WI38 (cell line): ENCODE results near the gene CDC42BPA.

Experiments used
- H3K4me3 ChIP-seq: 2 replicates; pipeline ENCODE4 v1.5.1; 2011; ENCODE audit warnings: low read depth, mild to moderate bottlenecking, control low read depth, low read length
- TF ChIP-seq, protein P1 (sequence below): IDR thresholded peaks from 2 replicates; pipeline ENCODE4 v1.5.1; 2012; ENCODE audit warnings: low read depth, mild to moderate bottlenecking, control low read depth, low read length

CDC42BPA gene

DNA sequence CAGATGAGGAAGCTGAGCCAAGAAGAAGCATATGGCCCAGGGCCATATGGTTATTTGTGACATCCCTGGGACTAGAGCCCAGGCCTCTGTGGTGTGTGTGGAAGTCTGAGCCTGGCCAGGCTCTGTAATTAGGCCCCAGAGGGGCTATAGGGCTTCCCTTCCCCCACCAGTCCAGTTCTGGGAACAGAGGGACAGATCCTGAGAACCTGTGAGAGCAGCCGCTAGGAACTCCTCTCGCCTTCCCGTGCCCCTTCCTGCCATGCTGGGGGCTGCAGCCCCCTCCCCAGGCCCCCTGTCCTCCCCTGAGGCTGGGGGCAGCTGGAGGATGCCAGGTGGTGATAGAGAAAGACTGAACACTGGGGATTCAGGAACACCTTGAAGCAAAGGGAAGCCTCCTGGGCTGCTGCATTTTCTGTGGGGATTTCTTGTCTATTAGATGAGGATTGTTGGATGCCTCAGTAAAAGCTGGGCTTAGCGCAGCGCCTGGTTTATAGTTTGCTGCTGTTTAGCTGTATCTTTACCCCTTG, 344.9 kb downstream of the CDC42BPA start:
- TF ChIP-seq, protein P1, sequence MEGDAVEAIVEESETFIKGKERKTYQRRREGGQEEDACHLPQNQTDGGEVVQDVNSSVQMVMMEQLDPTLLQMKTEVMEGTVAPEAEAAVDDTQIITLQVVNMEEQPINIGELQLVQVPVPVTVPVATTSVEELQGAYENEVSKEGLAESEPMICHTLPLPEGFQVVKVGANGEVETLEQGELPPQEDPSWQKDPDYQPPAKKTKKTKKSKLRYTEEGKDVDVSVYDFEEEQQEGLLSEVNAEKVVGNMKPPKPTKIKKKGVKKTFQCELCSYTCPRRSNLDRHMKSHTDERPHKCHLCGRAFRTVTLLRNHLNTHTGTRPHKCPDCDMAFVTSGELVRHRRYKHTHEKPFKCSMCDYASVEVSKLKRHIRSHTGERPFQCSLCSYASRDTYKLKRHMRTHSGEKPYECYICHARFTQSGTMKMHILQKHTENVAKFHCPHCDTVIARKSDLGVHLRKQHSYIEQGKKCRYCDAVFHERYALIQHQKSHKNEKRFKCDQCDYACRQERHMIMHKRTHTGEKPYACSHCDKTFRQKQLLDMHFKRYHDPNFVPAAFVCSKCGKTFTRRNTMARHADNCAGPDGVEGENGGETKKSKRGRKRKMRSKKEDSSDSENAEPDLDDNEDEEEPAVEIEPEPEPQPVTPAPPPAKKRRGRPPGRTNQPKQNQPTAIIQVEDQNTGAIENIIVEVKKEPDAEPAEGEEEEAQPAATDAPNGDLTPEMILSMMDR = no peak
- no peak overlapping the region for H3K4me3 ChIP-seq

DNA sequence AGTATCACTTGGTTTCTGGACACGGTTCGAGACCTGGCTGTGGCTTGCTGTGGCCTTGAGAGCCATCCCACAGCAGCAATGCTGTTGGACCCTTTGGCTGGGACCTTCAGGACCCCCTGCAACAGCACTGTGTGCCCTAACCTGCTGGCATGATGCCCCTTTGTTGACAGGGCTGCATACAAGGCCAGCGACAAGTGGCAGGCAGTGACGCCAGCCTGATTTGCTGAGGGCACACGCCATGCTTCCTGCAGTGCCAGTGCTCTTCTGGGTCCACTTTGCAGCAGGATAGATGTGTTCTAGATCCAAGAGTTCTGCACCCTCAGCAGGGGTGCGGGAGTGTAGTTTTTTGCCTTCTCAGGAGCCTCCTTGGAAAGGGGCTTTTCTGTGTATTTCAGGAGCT, 345.4 kb downstream of the CDC42BPA start:
- TF ChIP-seq, protein P1 = no peak
- H3K4me3 ChIP-seq = no peak overlapping the region

DNA sequence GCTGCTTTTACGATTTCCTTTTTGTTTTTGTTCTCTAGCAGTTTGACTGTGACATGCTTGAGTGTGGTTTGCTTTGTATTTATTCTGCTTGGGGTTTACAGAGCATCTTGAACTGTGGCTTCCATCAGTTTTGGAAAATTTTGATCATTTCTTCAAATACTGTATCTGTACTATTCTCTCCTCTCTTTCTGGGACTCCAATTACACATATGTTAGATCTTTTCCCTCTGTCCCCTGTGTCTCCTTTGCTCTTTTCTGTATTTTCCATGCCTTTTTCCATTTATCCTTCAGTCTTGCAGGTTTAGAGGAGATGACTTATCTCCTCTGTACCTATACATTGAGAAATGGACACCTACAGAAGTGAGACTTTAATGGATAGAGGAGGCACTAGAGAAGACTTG, 346.5 kb downstream of the CDC42BPA start:
- no peak overlapping the region for H3K4me3 ChIP-seq
- TF ChIP-seq, protein P1 = no peak

DNA sequence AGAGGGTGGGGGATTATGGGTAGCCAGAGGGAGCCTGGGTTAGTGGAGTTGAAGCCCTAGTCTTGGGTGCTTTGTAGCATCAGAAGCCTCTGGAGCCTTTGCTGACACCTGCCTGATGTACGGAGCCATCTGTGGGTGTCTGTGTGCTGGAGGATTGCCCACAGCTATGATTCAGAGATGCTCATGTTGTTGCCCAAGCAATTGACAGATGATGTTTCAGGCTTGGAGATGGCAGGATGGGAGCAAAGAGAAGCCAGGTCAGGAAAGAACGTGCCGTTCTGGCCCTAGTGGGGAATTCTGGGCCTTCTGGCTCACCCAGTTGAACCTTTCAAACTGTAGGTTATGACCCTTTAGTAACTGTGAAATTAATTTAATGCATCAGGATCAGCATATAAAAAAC, 350.6 kb downstream of the CDC42BPA start:
- no peak overlapping the region for H3K4me3 ChIP-seq
- TF ChIP-seq, protein P1 = no peak

DNA sequence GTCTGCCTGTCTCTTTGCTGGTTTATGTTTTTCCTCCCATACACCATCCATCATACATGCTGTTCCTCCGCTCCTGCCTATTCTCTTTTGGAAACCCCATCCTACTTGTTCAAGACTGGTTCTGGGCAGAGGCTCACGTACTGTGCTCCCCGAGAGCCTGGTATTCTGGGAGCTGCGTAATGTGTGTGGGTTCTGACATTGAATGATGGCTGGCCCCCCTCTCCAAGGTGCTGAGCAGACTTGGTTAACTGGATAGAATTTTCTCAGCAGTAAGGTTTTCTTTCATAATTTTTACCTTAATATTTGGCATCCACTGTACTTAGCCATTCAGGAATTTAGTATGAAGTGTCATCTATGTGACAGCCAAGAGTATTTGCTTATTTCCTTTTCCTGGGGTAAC, 351.6 kb downstream of the CDC42BPA start:
- TF ChIP-seq, protein P1 = no peak
- H3K4me3 ChIP-seq = no peak overlapping the region

DNA sequence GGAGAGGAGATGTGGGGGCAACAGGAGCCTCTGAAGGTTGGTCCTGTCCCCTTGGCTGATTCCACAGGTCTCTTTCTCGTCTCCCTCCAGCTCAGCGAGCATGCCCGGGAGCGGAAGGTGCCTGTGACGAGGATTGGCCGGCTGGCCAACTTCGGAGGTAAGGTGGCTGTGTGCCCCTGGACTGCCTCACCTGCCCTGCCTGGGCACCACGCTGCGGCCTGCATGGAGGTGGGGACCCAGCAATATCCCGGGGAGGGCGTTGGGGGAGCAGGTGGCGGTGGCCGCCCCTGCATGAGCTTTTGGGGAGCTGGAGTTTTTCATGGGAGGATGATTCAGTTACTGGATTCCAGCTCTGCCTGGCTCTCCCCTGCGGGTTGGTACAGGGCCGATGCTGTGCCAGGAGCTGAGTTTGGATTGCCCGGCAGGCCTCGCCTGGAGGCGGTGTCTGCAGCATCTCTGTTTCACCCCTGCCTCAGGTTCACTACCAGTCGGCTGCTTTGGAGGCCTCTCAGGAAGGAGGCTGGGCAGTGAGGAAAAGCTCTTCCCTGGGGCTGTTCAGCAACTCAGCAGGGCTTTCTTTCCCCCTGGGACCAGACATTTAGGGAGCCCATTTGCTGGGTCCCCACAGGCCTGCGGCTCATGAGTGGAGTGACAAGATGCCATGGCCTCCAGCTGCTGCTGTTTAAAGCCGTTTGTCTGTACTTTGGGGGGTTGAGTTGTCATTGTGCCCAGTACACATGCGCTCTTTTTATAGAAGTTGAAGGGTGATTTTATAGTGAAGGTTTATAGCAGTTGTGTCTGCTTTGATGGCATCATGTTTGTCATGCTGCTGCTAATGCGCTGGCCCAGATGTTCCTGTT, 352.5 kb downstream of the CDC42BPA start:
- H3K4me3 ChIP-seq = no peak overlapping the region
- TF ChIP-seq, protein P1 = no peak

DNA sequence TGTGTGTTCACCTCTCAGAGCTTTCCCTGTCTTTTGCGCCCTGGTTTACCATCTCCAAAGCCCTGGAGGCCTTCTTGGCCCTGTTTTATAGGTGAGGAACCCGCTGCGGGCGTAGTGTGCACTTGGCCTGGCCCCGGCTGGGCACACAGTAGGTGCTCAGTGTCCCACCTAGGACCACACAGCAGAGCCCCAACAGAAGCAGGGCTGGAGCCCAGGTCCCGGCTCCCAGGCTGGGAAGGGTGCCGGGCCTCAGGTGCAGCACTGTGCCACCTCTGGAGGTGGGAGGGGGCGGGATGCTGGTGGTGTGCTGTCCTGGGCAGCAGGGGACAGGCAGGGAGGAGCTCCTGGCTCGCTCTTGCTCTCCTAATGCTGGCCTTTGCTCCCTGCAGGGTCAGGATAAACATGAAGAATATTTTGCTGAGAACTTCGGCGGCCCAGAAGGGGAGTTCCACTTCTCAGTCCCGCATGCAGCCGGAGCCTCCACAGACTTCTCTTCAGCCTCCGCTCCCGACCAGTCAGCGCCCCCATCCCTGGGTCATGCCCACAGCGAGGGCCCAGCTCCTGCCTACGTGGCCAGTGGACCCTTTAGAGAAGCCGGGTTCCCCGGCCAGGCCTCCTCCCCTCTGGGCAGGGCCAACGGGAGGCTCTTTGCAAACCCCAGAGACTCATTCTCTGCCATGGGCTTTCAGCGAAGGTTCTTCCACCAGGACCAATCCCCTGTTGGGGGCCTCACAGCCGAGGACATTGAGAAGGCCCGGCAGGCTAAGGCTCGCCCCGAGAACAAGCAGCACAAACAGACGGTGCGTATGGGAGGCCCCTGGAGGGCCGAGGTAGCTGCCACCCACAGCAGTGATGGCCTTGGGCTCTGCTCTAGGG, 353.4 kb downstream of the CDC42BPA start:
- TF ChIP-seq, protein P1 = no peak
- no peak overlapping the region for H3K4me3 ChIP-seq
